H9 (cell line): ENCODE data around the gene DPYSL3. TPM values are rescaled to one million over a fixed set of nuclear protein-coding genes. Genes with fewer than 3 reads are reported as not detected.

Source experiments
- DNase-seq: peaks from one replicate; pipeline ENCODE4 v3.0.0-alpha.2; 2017
- H2AFZ ChIP-seq: one replicate; pipeline ENCODE4 v1.6.1; 2013; ENCODE audit warnings: mild to moderate bottlenecking, low read length, control low read depth, moderate library complexity
- H2AK5ac ChIP-seq: 2 replicates; pipeline ENCODE4 v1.6.1; 2013; ENCODE audit warnings: low read length, control low read depth, mixed read lengths; ENCODE audit not compliant: insufficient read length
- H2BK120ac ChIP-seq: one replicate; pipeline ENCODE4 v1.6.1; 2013; ENCODE audit warnings: low read depth, mild to moderate bottlenecking, low read length, control low read depth, inconsistent platforms; ENCODE audit not compliant: poor library complexity, severe bottlenecking
- H2BK12ac ChIP-seq: 2 replicates; pipeline ENCODE4 v1.6.1; 2013; ENCODE audit warnings: low read length, control low read depth, mixed read lengths, low read depth; ENCODE audit not compliant: insufficient read length
- H2BK15ac ChIP-seq: 2 replicates; pipeline ENCODE4 v1.6.1; 2013; ENCODE audit warnings: low read depth, low read length, control low read depth
- H2BK20ac ChIP-seq: one replicate; pipeline ENCODE4 v1.6.1; 2013; ENCODE audit warnings: low read depth, mild to moderate bottlenecking, low read length, control low read depth, inconsistent platforms; ENCODE audit not compliant: poor library complexity, severe bottlenecking
- H2BK5ac ChIP-seq: 2 replicates; pipeline ENCODE4 v1.6.1; 2013; ENCODE audit warnings: low read length, control low read depth, mixed read lengths; ENCODE audit not compliant: insufficient read length
- H3K14ac ChIP-seq: 2 replicates; pipeline ENCODE4 v1.6.1; 2013; ENCODE audit warnings: low read length, control low read depth; ENCODE audit not compliant: insufficient read depth
- H3K18ac ChIP-seq: 2 replicates; pipeline ENCODE4 v1.6.1; 2013; ENCODE audit warnings: low read depth, mild to moderate bottlenecking, mixed read lengths, low read length, control low read depth; ENCODE audit not compliant: insufficient read length
- H3K23ac ChIP-seq: 2 replicates; pipeline ENCODE4 v1.6.1; 2013; ENCODE audit warnings: low read length, control low read depth, mixed read lengths, low read depth; ENCODE audit not compliant: insufficient read length
- H3K23me2 ChIP-seq: 2 replicates; pipeline ENCODE4 v1.6.1; 2013; ENCODE audit warnings: low read depth, mild to moderate bottlenecking, mixed read lengths, low read length, control low read depth; ENCODE audit not compliant: insufficient read length, poor library complexity, severe bottlenecking
- H3K27ac ChIP-seq: 2 replicates; pipeline ENCODE4 v1.5.1; 2013; ENCODE audit warnings: low read length, control low read depth, mixed read lengths, low read depth; ENCODE audit not compliant: insufficient read length
- H3K27me3 ChIP-seq: 2 replicates; pipeline ENCODE4 v1.6.1; 2013; ENCODE audit warnings: low read length, control low read depth, inconsistent platforms; ENCODE audit not compliant: insufficient read depth
- H3K4ac ChIP-seq: 2 replicates; pipeline ENCODE4 v1.6.1; 2013; ENCODE audit warnings: low read depth, mild to moderate bottlenecking, control low read depth, inconsistent platforms, low read length, moderate library complexity
- H3K4me1 ChIP-seq: 2 replicates; pipeline ENCODE4 v1.6.1; 2013; ENCODE audit warnings: low read length, control low read depth, inconsistent platforms; ENCODE audit not compliant: insufficient read depth
- H3K4me2 ChIP-seq: 2 replicates; pipeline ENCODE4 v1.6.1; 2013; ENCODE audit warnings: low read length, control low read depth, mixed read lengths; ENCODE audit not compliant: insufficient read length, insufficient read depth
- H3K56ac ChIP-seq: 2 replicates; pipeline ENCODE4 v1.6.1; 2013; ENCODE audit warnings: low read depth, mild to moderate bottlenecking, mixed read lengths, low read length, control low read depth; ENCODE audit not compliant: insufficient read length
- H3K79me1 ChIP-seq: 2 replicates; pipeline ENCODE4 v1.6.1; 2013; ENCODE audit warnings: low read depth, mild to moderate bottlenecking, moderate library complexity, low read length, control low read depth, inconsistent platforms; ENCODE audit not compliant: insufficient read depth, poor library complexity, severe bottlenecking
- H3K79me2 ChIP-seq: 2 replicates; pipeline ENCODE4 v1.6.1; 2013; ENCODE audit warnings: low read length, control low read depth, inconsistent platforms; ENCODE audit not compliant: insufficient read depth
- H3K9ac ChIP-seq: 2 replicates; pipeline ENCODE4 v1.6.1; 2013; ENCODE audit warnings: low read length, control low read depth, mixed read lengths; ENCODE audit not compliant: insufficient read length; ENCODE audit errors: extremely low read depth
- H3K9me3 ChIP-seq: one replicate; pipeline ENCODE4 v1.6.1; 2013; ENCODE audit warnings: low read depth, low read length, inconsistent platforms; ENCODE audit not compliant: control insufficient read depth
- H3T11ph ChIP-seq: one replicate; pipeline ENCODE4 v1.6.1; 2013; ENCODE audit warnings: mild to moderate bottlenecking, low read length, control low read depth, inconsistent platforms
- H4K20me1 ChIP-seq: one replicate; pipeline ENCODE4 v1.6.1; 2013; ENCODE audit not compliant: control insufficient read depth, insufficient read length, insufficient read depth
- H4K5ac ChIP-seq: 2 replicates; pipeline ENCODE4 v1.6.1; 2013; ENCODE audit warnings: low read depth, mild to moderate bottlenecking, mixed read lengths, low read length, control low read depth; ENCODE audit not compliant: insufficient read length
- H4K8ac ChIP-seq: replicated peaks from 2 replicates; pipeline ENCODE4 v1.6.1; 2013; ENCODE audit warnings: low read length, control low read depth, mixed read lengths, low read depth; ENCODE audit not compliant: insufficient read length
- H4K91ac ChIP-seq: 2 replicates; pipeline ENCODE4 v1.6.1; 2013; ENCODE audit warnings: low read depth, mild to moderate bottlenecking, moderate library complexity, mixed read lengths, low read length, control low read depth; ENCODE audit not compliant: insufficient read length
- H3K27ac Mint-ChIP-seq, 3 experiments: 2 replicates in 2 of 3; 3 replicates in 1 of 3; pipeline ENCODE4 v1.8.0; 2020 to 2021; ENCODE audit warnings: mixed read lengths in 3 of 3, mild to moderate bottlenecking in 1 of 3, moderate library complexity in 1 of 3
- H3K27me3 Mint-ChIP-seq: 2 replicates; pipeline ENCODE4 v1.8.0; 2021; ENCODE audit warnings: low read depth, mild to moderate bottlenecking, moderate library complexity, mixed read lengths
- H3K36me3 Mint-ChIP-seq, 3 experiments: 2 replicates in 2 of 3; 3 replicates in 1 of 3; pipeline ENCODE4 v1.8.0; 2020 to 2021; ENCODE audit warnings: low read depth in 3 of 3, mixed read lengths in 3 of 3; ENCODE audit not compliant: insufficient read depth in 1 of 3
- H3K4me1 Mint-ChIP-seq, 2 experiments: 2 replicates each; pipeline ENCODE4 v1.8.0; 2020; ENCODE audit warnings: mixed read lengths in 2 of 2
- H3K4me3 Mint-ChIP-seq, 2 experiments: 2 replicates in 1 of 2; 3 replicates in 1 of 2; pipeline ENCODE4 v1.8.0; 2020 to 2021; ENCODE audit warnings: mild to moderate bottlenecking in 2 of 2, mixed read lengths in 2 of 2, moderate library complexity in 1 of 2
- H3K9me3 Mint-ChIP-seq, 2 experiments: 2 replicates in 1 of 2; 3 replicates in 1 of 2; pipeline ENCODE4 v1.8.0; 2020; ENCODE audit warnings: mild to moderate bottlenecking in 2 of 2, mixed read lengths in 2 of 2, moderate library complexity in 1 of 2
- WGBS: extraction: QIAGEN DNeasy Blood & Tissue Kit; methylation state at CpG from one replicate; pipeline ENCODE4 v1.1.7; 2013; ENCODE audit warnings: missing lambda C conversion rate, low lambda C conversion rate, mixed read lengths; ENCODE audit not compliant: insufficient read length; ENCODE audit errors: extremely low coverage; 5-methylcytosine and 5-hydroxymethylcytosine counted together
- total RNA-seq: library from RNA; stranded (reverse); gene quantifications from 2 replicates; pipeline ENCODE4 v1.2.1, GENCODE V29; 2021
- TF ChIP-seq, protein P1 (sequence below): fragments of 200-600 bp; sonication (generic); conservative IDR thresholded peaks from 3 replicates; pipeline ENCODE4 v1.8.0; 2021; ENCODE audit warnings: antibody characterized with exemption, mild to moderate bottlenecking

Gene DPYSL3
- total RNA-seq, 1 experiment from 2014 or later: 515 TPM

DNA sequence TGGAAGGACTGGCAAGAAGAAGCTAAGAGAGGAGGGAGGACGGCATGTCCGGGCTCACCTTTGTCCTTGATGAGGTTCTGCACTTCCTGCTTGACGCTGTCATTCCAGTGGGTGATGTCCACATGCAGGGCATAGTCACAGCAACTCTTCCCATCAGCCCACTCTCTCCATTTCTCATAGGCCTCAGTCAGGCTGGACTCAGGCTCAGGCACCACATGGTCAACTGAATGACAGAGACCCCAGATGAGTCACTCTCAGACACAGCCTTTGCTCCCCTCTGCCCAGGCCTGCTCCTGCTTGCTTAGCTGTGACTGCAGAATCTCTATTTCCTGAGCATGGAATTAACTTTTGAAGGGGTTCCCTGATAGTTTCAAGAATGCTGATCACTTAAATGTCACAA is 94.2 kb downstream of the DPYSL3 start:
- H2AFZ ChIP-seq: no peak overlapping the region
- no peak overlapping the region for H2BK12ac ChIP-seq
- Mint-ChIP-seq H3K4me1 (peaks cover under 1 to 7% of the 10 kb centered on the region in 2 experiments; a peak in 3 of 4 replicates), H3K9me3 (no peaks in the 10 kb centered on the region), H3K27ac (peak overlapping the region in 2 of 3 experiments; percentile 20 to 41; a peak in 1 of 7 replicates), H3K36me3 (peaks cover 73 to 98% (median 97%) of the 10 kb centered on the region in 3 experiments), H3K27me3 (no peaks in the 10 kb centered on the region; the same call in 1 of the 2 replicates), H3K4me3 (no peak overlapping the region)
- H3K4me2 ChIP-seq: no peak overlapping the region
- TF ChIP-seq, protein P1, sequence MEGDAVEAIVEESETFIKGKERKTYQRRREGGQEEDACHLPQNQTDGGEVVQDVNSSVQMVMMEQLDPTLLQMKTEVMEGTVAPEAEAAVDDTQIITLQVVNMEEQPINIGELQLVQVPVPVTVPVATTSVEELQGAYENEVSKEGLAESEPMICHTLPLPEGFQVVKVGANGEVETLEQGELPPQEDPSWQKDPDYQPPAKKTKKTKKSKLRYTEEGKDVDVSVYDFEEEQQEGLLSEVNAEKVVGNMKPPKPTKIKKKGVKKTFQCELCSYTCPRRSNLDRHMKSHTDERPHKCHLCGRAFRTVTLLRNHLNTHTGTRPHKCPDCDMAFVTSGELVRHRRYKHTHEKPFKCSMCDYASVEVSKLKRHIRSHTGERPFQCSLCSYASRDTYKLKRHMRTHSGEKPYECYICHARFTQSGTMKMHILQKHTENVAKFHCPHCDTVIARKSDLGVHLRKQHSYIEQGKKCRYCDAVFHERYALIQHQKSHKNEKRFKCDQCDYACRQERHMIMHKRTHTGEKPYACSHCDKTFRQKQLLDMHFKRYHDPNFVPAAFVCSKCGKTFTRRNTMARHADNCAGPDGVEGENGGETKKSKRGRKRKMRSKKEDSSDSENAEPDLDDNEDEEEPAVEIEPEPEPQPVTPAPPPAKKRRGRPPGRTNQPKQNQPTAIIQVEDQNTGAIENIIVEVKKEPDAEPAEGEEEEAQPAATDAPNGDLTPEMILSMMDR: no peak
- H4K20me1 ChIP-seq: no peaks in the 10 kb centered on the region
- H3K27me3 ChIP-seq: no peaks in the 10 kb centered on the region
- H3K18ac ChIP-seq: no peak overlapping the region
- no peak overlapping the region for H4K8ac ChIP-seq
- peaks cover 5% of the 10 kb centered on the region for H3K79me2 ChIP-seq
- DNase-seq: no peak
- no peak overlapping the region for H2BK120ac ChIP-seq
- WGBS: no CpG with 5 or more reads among the region's 3 CpGs
- no peak overlapping the region for H4K91ac ChIP-seq
- H3K14ac ChIP-seq: no peak overlapping the region
- no peak overlapping the region for H2BK15ac ChIP-seq
- no peaks in the 10 kb centered on the region for H3K4me1 ChIP-seq
- H3T11ph ChIP-seq: no peak overlapping the region
- H3K4ac ChIP-seq: no peak overlapping the region
- no peak overlapping the region for H2BK20ac ChIP-seq
- no peak overlapping the region for H3K27ac ChIP-seq
- H4K5ac ChIP-seq: no peak overlapping the region
- no peaks in the 10 kb centered on the region for H3K23me2 ChIP-seq
- H2BK5ac ChIP-seq: no peak overlapping the region
- H3K79me1 ChIP-seq: peaks cover 15% of the 10 kb centered on the region
- H2AK5ac ChIP-seq: no peak overlapping the region
- no peak overlapping the region for H3K9ac ChIP-seq
- H3K56ac ChIP-seq: no peak overlapping the region
- H3K9me3 ChIP-seq: no peaks in the 10 kb centered on the region
- no peak overlapping the region for H3K23ac ChIP-seq
